Stomach (tissue), 9 donors: Measurements from ENCODE around the gene PLCB3. TPM values are rescaled to one million over a fixed set of nuclear protein-coding genes. Genes with fewer than 3 reads are reported as not detected.

Experiments
- DNase-seq, 2 donors: peaks; one replicate each; pipeline versions ENCODE4 v3.0.0 to v3.0.0-alpha.2; 2013 to 2019
- H3K27ac ChIP-seq, 5 donors: fragments of 200-600 bp in 4 of 5; sonication (generic) in 4 of 5; one replicate each; pipeline ENCODE4 v1.5.1; 2013 to 2019; ENCODE audit warnings: mild to moderate bottlenecking in 1 of 5, moderate library complexity in 1 of 5
- H3K27me3 ChIP-seq, 3 donors: fragments of 200-600 bp; sonication (generic); one replicate each; pipeline ENCODE4 v1.5.1; 2017 to 2019; ENCODE audit warnings: mixed run types in 1 of 3
- H3K36me3 ChIP-seq, 4 donors: fragments of 200-600 bp; sonication (generic); 1 replicate in 3 of 4; 2 replicates in 1 of 4; pipeline ENCODE4 v1.5.1; 2016 to 2019
- H3K4me1 ChIP-seq, 4 donors: fragments of 200-600 bp; sonication (generic); one replicate each; pipeline ENCODE4 v1.5.1; 2016 to 2019
- H3K4me3 ChIP-seq, 4 donors: fragments of 200-600 bp; sonication (generic) in 3 of 4; one replicate each; pipeline ENCODE4 v1.5.1; 2016 to 2019; ENCODE audit warnings: mild to moderate bottlenecking in 1 of 4
- H3K9me3 ChIP-seq, 4 donors: fragments of 200-600 bp; sonication (generic); one replicate each; pipeline ENCODE4 v1.5.1; 2016 to 2019
- CTCF ChIP-seq, 7 experiments: fragments of 450-650 bp in 4 of 7; fragments of 200-600 bp in 3 of 7; sonication (generic) in 3 of 7; IDR thresholded peaks; one replicate each; pipeline ENCODE4 v1.5.1; 2016 to 2019; ENCODE audit warnings: antibody characterized with exemption in 7 of 7, control low read depth in 2 of 7, mild to moderate bottlenecking in 1 of 7
- EP300 ChIP-seq: sonication (generic); formaldehyde crosslinking; IDR thresholded peaks from one replicate; pipeline ENCODE4 v1.6.1; 2017; ENCODE audit warnings: antibody characterized with exemption
- POLR2A ChIP-seq, 4 donors: fragments of 450-650 bp; IDR thresholded peaks; one replicate each; pipeline ENCODE4 v1.6.1; 2016; ENCODE audit warnings: antibody characterized with exemption in 4 of 4, control low read depth in 2 of 4, mild to moderate bottlenecking in 1 of 4, moderate library complexity in 1 of 4
- POLR2AphosphoS5 ChIP-seq, 3 donors: sonication (generic); formaldehyde crosslinking; IDR thresholded peaks; one replicate each; pipeline ENCODE4 v1.6.1; 2016; ENCODE audit warnings: antibody characterized with exemption in 3 of 3
- WGBS, 5 donors: extraction: QIAGEN DNeasy Blood & Tissue Kit in 3 of 5; methylation state at CpG; one replicate each; pipeline versions ENCODE4 v1.1.5 to v1.1.7; 2013 to 2018; 5-methylcytosine and 5-hydroxymethylcytosine counted together
- intact Hi-C: fragments of 100-400 bp; cut with DNase I; formaldehyde crosslinking; loops from one replicate; pipeline ENCODE4 v1.15.1; 2023; ENCODE audit warnings: low total_unique reads
- polyA plus RNA-seq, 3 donors: library from polyadenylated mRNA; stranded (reverse); fragments of 200-250 nt; gene quantifications; one replicate each; pipeline ENCODE4 v1.2.3, GENCODE V29; 2013
- total RNA-seq, 5 donors: library from RNA; depleted of rRNA; stranded (reverse); fragments of >200 nt; gene quantifications; one replicate each; pipeline versions ENCODE4 v1.1.0 to v1.2.3, GENCODE V29; 2014 to 2016
- donor health status: healthy with polysubstance abuse.
- donor health status: Bipolar disorder and iron deficiency.
- donor health status: healthy.

The PLCB3 gene
- total and polyA plus RNA-seq, 8 donors, result 12.2 to 154 (median 16.1) TPM

GRCh38 chr11:64231546-64231945 lies 19.8 kb upstream of the PLCB3 start:
- DNase-seq, result no peak
- intact Hi-C loops, result no loop called here
- H3K9me3 ChIP-seq, result no peaks in the 10 kb centered on the region
- peak overlapping the region in 3 of 5 donors; percentile 14 to 95 (median 94) for H3K27ac ChIP-seq
- peaks cover 0 to 1% (median 0%) of the 10 kb centered on the region in 4 donors for H3K36me3 ChIP-seq
- peak overlapping the region in 1 of 4 donors; percentile 68 for H3K4me3 ChIP-seq
- H3K27me3 ChIP-seq, result no peaks in the 10 kb centered on the region
- 71 to 86% (median 81%) methylated on average over 7 of the region's 7 CpGs for WGBS, 5 donors
- H3K4me1 ChIP-seq, result peaks cover 60 to 88% (median 83%) of the 10 kb centered on the region in 4 donors
- TF ChIP-seq EP300 (no peak), POLR2A (IDR thresholded peaks at IDR 0.05) (no peak), CTCF (IDR thresholded peaks at IDR 0.05) (no peak), POLR2AphosphoS5 (IDR thresholded peaks at IDR 0.05) (no peak)

- no peak for TF ChIP-seq CTCF (IDR thresholded peaks at IDR 0.05)
- no peak for TF ChIP-seq EP300
- no peak for TF ChIP-seq POLR2A (IDR thresholded peaks at IDR 0.05)
- TF ChIP-seq POLR2AphosphoS5 (IDR thresholded peaks at IDR 0.05), result no peak
- peak overlapping the region in 1 of 4 donors; percentile 9 for H3K4me3 ChIP-seq
- no peaks in the 10 kb centered on the region for H3K9me3 ChIP-seq
- peaks cover 0 to 9% (median 4%) of the 10 kb centered on the region in 4 donors for H3K36me3 ChIP-seq
- peaks cover 53 to 88% (median 83%) of the 10 kb centered on the region in 4 donors for H3K4me1 ChIP-seq
- no peak for DNase-seq
- H3K27me3 ChIP-seq, result no peaks in the 10 kb centered on the region
- intact Hi-C loops, result no loop called here
- peak overlapping the region in 3 of 5 donors; percentile 26 to 95 (median 94) for H3K27ac ChIP-seq
- 68 to 83% (median 79%) methylated on average over 9 to 15 of the region's 15 CpGs for WGBS, 5 donors
Measured at GRCh38 chr11:64232182-64232966, 19.0 kb upstream of the PLCB3 start.

- no peak for TF ChIP-seq POLR2AphosphoS5 (IDR thresholded peaks at IDR 0.05)
- Histone ChIP-seq H3K9me3 (no peaks in the 10 kb centered on the region), H3K36me3 (peaks cover 5 to 15% (median 9%) of the 10 kb centered on the region in 4 donors), H3K27ac (peak overlapping the region in 2 of 5 donors; percentile 26 to 94), H3K4me1 (peaks cover 51 to 88% (median 83%) of the 10 kb centered on the region in 4 donors), H3K4me3 (no peak overlapping the region), H3K27me3 (no peaks in the 10 kb centered on the region)
- 75 to 86% (median 85%) methylated on average over 8 of the region's 8 CpGs for WGBS, 5 donors
- no peak for DNase-seq
- intact Hi-C loops, result no loop called here
Measured at GRCh38 chr11:64232967-64233315, 18.4 kb upstream of the PLCB3 start.

GRCh38 chr11:64233913-64234586 lies 17.3 kb upstream of the PLCB3 start, which contains the start of gene VEGFB:
Gene VEGFB (plus strand): TSS chr11:64234584. CDS start chr11:64234834, 250 bp downstream.
- intact Hi-C loops, result no loop called here
- peaks cover 59 to 88% (median 85%) of the 10 kb centered on the region in 4 donors for H3K4me1 ChIP-seq
- peak within 1 kb of the TSS; percentile 75 to 88 (median 83) for H3K4me3 ChIP-seq
- 0 to 12% (median 3%) methylated on average over 2 to 55 of the region's 62 CpGs for WGBS, 5 donors
- H3K27me3 ChIP-seq, result no peaks in the 10 kb centered on the region
- DNase-seq, result peak; percentile 81 to 90
- peaks cover 15 to 26% (median 20%) of the 10 kb centered on the region in 4 donors for H3K36me3 ChIP-seq
- peak within 1 kb of the TSS; percentile 83 to 92 (median 91) for H3K27ac ChIP-seq
- TF ChIP-seq CTCF (IDR thresholded peaks at IDR 0.05) (no peak), POLR2A (IDR thresholded peaks at IDR 0.05) (peak in 1 of 4 donors; percentile 8), EP300 (no peak), POLR2AphosphoS5 (IDR thresholded peaks at IDR 0.05) (peak in 2 of 3 donors; percentile 48 to 64)
- H3K9me3 ChIP-seq, result no peaks in the 10 kb centered on the region
